ENCODE results near the gene PLXNA4. TPM values are rescaled to one million over a fixed set of nuclear protein-coding genes. Genes with fewer than 3 reads are reported as not detected.

The PLXNA4 gene
- total RNA-seq, 1 experiment from 2014 or later, result not detected

GRCh38 chr7:132326878-132327589 lies 249.2 kb downstream of the PLXNA4 start:
- DNase-seq (ENCODE audit: unreplicated experiment), result no peak
- intact Hi-C loops (cut with micrococcal nuclease), result no loop called here
- Mint-ChIP-seq H3K27ac (ENCODE audit: low read depth, unreplicated experiment) (no peak overlapping the region), H3K9me3 (ENCODE audit: unreplicated experiment) (no peaks in the 10 kb centered on the region), H3K4me3 (ENCODE audit: unreplicated experiment) (no peak overlapping the region), H3K4me1 (ENCODE audit: insufficient read depth, unreplicated experiment) (no peaks in the 10 kb centered on the region), H3K36me3 (ENCODE audit: insufficient read depth, unreplicated experiment) (no peaks in the 10 kb centered on the region), H3K27me3 (ENCODE audit: insufficient read depth, unreplicated experiment) (peaks cover 74% of the 10 kb centered on the region)
- no peak for TF ChIP-seq CTCF (IDR thresholded peaks at IDR 0.05; ENCODE audit: unreplicated experiment)
- ChIA-PET CTCF (no interaction called here), POLR2A (no interaction called here)
- BruUV-seq (replicated peaks), result no TSS peak

- H3K4me3 Mint-ChIP-seq (ENCODE audit: unreplicated experiment), result no peak overlapping the region
- no peaks in the 10 kb centered on the region for H3K9me3 Mint-ChIP-seq (ENCODE audit: unreplicated experiment)
- TF ChIP-seq CTCF (IDR thresholded peaks at IDR 0.05; ENCODE audit: unreplicated experiment), result no peak
- H3K4me1 Mint-ChIP-seq (ENCODE audit: insufficient read depth, unreplicated experiment), result no peaks in the 10 kb centered on the region
- no peak overlapping the region for H3K27ac Mint-ChIP-seq (ENCODE audit: low read depth, unreplicated experiment)
- no TSS peak for BruUV-seq (replicated peaks)
- no peak for DNase-seq (ENCODE audit: unreplicated experiment)
- intact Hi-C loops (cut with micrococcal nuclease), result no loop called here
- peaks cover 85% of the 10 kb centered on the region for H3K27me3 Mint-ChIP-seq (ENCODE audit: insufficient read depth, unreplicated experiment)
- CTCF ChIA-PET, result no interaction called here
- POLR2A ChIA-PET, result no interaction called here
- H3K36me3 Mint-ChIP-seq (ENCODE audit: insufficient read depth, unreplicated experiment), result no peaks in the 10 kb centered on the region
Observed at GRCh38 chr7:132322970-132323369, 253.3 kb downstream of the PLXNA4 start.

DNA sequence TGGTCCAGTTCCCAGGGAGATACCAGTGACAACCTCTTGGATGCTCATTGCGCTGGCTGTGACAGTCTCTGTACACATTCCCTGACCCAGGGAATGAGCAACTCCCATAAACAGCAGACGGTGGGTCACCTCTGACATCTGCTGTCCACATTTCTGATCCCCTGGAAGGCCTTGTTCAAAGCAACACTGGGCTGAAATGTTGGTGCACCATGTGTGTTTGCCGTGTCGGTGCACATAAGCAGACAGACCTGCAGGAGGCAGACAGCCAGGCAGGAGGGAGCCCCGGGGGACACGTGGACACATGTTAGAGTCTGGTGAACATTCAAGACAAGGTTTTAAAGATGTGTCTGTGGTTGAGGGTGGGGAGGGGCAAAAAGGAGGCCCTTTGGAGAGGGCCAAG lies 254.9 kb downstream of the PLXNA4 start:
- intact Hi-C loops (cut with micrococcal nuclease), result no loop called here
- peaks cover 12% of the 10 kb centered on the region for H3K9me3 Mint-ChIP-seq (ENCODE audit: unreplicated experiment)
- no peaks in the 10 kb centered on the region for H3K36me3 Mint-ChIP-seq (ENCODE audit: insufficient read depth, unreplicated experiment)
- no TSS peak for BruUV-seq (replicated peaks)
- ChIA-PET CTCF (interaction anchor here (0.6 to 0.8 kb wide), 3 partner anchors 25 to 1023 kb away, joined by 3 to 5 read pairs (median 3); no protein-coding TSS in a partner anchor), POLR2A (no interaction called here)
- no peak overlapping the region for H3K4me3 Mint-ChIP-seq (ENCODE audit: unreplicated experiment)
- H3K27me3 Mint-ChIP-seq (ENCODE audit: insufficient read depth, unreplicated experiment), result peaks cover 69% of the 10 kb centered on the region
- H3K27ac Mint-ChIP-seq (ENCODE audit: low read depth, unreplicated experiment), result no peak overlapping the region
- DNase-seq (ENCODE audit: unreplicated experiment), result no peak
- no peaks in the 10 kb centered on the region for H3K4me1 Mint-ChIP-seq (ENCODE audit: insufficient read depth, unreplicated experiment)
- no peak for TF ChIP-seq CTCF (IDR thresholded peaks at IDR 0.05; ENCODE audit: unreplicated experiment)

GRCh38 chr7:132319481-132319880 lies 256.8 kb downstream of the PLXNA4 start:
- ChIA-PET POLR2A (no interaction called here), CTCF (interaction anchor here (0.6 to 2.4 kb wide), 20 partner anchors 9 to 1104 kb away, joined by 3 to 27 read pairs (median 4); no protein-coding TSS in a partner anchor)
- no peak overlapping the region for H3K27ac Mint-ChIP-seq (ENCODE audit: low read depth, unreplicated experiment)
- BruUV-seq (replicated peaks), result no TSS peak
- no peaks in the 10 kb centered on the region for H3K36me3 Mint-ChIP-seq (ENCODE audit: insufficient read depth, unreplicated experiment)
- no peaks in the 10 kb centered on the region for H3K4me1 Mint-ChIP-seq (ENCODE audit: insufficient read depth, unreplicated experiment)
- no peak for TF ChIP-seq CTCF (IDR thresholded peaks at IDR 0.05; ENCODE audit: unreplicated experiment)
- peaks cover 50% of the 10 kb centered on the region for H3K27me3 Mint-ChIP-seq (ENCODE audit: insufficient read depth, unreplicated experiment)
- no peak overlapping the region for H3K4me3 Mint-ChIP-seq (ENCODE audit: unreplicated experiment)
- H3K9me3 Mint-ChIP-seq (ENCODE audit: unreplicated experiment), result peaks cover 12% of the 10 kb centered on the region
- DNase-seq (ENCODE audit: unreplicated experiment), result no peak
- intact Hi-C loops (cut with micrococcal nuclease), result loop anchor here (5.0 to 10.0 kb wide), 2 partner anchors 1115 to 1698 kb away; no protein-coding TSS in a partner anchor
